HL-60 (cell line): ENCODE results near the gene CDHR4. TPM values are rescaled to one million over a fixed set of nuclear protein-coding genes. Genes with fewer than 3 reads are reported as not detected.

Experiments
- microRNA-seq: library from miRNA; unstranded; fragments of <30 nt; microRNA quantifications from one replicate; pipeline ENCODE4, GENCODE V29; 2018

Gene CDHR4

Small RNA genes lying within 50 kb of the gene (microRNA-seq; reads per million reads assigned to microRNA genes)
- gene MIR5193 = not detected
